ENCODE data around the gene CDH12.
"Not testable (repeated sequence)": the region's sequence is repeated elsewhere in the genome, so short reads cannot be mapped to it uniquely, and the experiment has no call there.

The CDH12 gene

GRCh38 chr5:21985799-21986198 is 867.3 kb downstream of the CDH12 start:
- not testable (repeated sequence) for DNase-seq

- DNase-seq = not testable (repeated sequence)
Measured at GRCh38 chr5:21951571-21951970, 901.6 kb downstream of the CDH12 start.

GRCh38 chr5:21931116-21931515 is 922.0 kb downstream of the CDH12 start:
- no peak for DNase-seq

- DNase-seq = peak; percentile 45
Measured at GRCh38 chr5:21919414-21920022, 933.6 kb downstream of the CDH12 start.

DNA sequence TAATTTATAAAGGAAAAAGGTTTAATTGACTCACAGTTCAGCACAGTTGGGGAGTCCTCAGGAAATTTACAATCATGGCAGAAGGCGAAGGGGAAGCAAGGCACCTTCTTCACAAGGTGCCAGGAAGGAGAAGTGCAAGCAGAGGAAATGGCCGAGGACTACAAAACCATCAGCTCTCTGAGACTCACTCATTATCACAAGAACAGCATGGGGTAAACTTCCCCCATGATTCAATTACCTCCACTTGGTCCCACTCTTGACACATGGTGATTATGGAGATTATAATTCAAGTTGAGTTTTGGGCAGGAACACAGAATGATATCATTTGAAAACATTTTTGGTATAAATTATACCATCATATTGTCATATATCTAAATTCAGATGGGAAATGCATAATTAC is 934.7 kb downstream of the CDH12 start:
- no peak for DNase-seq

- DNase-seq = no peak
Measured at GRCh38 chr5:21910731-21911130, 942.4 kb downstream of the CDH12 start.

GRCh38 chr5:21895766-21896350 is 957.3 kb downstream of the CDH12 start:
- DNase-seq = no peak

DNA sequence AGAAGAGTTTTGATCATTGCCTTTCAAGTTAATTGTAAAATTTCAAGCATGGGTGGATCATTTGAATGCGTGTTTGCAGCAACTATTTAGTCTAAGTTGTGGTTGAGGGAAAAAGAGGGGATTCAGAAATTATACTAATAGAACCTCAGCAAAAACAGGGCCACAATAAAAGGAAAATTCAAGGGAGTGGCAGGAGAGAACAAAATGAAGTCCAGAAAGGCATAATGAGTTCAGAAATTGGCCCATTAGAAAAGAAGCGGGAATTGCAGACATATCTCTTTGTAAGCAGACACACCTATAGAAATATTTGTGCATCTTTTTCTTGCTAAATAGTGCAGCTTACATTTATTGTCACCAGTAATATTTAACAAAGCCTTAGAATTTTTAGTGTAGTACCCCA is 960.0 kb downstream of the CDH12 start:
- no peak for DNase-seq

DNA sequence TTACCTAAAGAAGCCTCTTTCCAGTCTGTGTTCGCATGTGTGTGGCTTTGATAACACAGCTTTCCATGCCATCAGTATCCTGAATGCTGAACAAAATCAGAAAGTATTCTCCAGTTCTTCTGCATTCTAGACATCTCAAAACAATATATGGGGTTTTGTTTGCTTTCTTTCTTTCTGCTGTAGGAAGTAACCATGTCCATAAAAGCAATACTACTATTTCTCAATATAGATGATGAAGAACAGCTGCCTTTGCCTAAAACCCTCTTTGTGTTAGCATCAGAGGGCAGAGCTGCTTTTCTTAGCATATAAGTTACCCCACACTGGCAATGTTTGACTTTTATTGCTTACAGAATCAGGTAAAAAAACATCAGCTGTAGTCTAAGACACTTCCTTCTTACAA is 963.6 kb downstream of the CDH12 start:
- DNase-seq = no peak

DNA sequence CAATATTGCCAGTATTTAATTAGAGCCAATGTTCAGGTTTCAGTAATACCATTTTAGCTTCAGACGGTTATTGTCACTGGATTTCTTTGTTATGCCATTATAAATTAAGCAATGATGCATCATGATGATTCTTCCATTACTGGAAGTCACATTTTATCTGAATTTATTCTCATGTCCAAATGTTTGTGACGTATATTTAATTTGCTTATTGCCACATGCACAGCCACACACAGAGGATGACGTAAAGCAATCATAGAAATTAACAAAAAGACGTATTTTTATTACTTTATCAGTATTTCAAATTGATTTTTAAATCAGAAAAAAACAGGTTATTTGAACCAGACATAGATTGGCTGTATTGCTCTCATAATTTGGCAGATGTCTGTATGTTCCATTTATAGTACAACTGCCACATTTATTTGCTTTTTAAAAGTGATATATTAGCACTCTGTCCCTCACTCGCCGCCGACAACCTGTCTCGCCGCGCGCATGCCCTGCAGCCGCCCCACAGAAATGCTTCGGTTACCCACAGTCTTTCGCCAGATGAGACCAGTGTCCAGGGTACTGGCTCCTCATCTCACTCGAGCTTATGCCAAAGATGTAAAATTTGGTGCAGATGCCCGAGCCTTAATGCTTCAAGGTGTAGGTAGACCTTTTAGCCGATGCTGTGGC is 970.9 kb downstream of the CDH12 start:
- no peak for DNase-seq

GRCh38 chr5:21880164-21880563 is 973.0 kb downstream of the CDH12 start:
- no peak for DNase-seq

DNA sequence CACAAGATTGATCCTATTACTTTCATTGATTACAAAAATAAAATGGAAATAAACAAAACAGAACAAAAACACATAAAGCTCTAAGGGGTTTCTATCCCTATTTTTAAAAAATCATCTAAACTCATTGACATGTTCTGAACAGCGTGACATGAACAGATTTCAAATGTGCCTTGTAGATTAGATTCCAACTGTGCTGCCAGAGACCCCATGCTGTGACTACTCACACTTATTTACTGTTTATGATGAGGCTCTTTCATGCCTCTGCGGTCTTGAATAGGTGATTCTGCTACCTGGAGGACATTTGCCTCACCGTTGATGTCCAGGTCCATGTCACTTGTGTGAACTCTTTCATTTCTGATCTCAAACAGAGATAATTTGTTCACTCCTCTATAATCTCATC is 990.2 kb downstream of the CDH12 start:
- DNase-seq = no peak

DNA sequence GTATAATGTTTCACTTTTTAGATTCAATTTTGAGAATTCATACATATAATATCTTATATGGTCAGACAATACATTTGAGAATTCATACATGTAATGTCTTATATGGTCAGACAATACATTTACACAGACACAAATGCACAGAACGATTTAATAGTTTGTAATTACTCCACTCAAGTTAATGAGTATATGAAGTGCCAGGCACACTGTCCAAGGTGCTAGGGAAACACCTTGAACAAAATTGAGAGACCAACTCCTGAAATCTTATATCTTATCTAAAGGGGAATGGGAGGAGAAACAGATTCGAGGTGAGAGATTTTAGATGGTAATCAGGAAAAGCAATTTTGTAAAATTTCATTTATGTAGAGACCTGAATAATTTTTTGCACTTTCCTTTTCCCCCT is 994.7 kb downstream of the CDH12 start:
- DNase-seq = no peak

GRCh38 chr5:21856987-21857386 is 996.2 kb downstream of the CDH12 start:
- DNase-seq = no peak

GRCh38 chr5:21847300-21847699 is 1005.8 kb downstream of the CDH12 start:
- no peak for DNase-seq

- DNase-seq = no peak
Measured at GRCh38 chr5:21844960-21845359, 1008.2 kb downstream of the CDH12 start.

GRCh38 chr5:21834863-21835262 is 1018.3 kb downstream of the CDH12 start:
- DNase-seq = no peak

- DNase-seq = no peak
Measured at GRCh38 chr5:21831145-21831787, 1021.9 kb downstream of the CDH12 start.

GRCh38 chr5:21826884-21827283 is 1026.3 kb downstream of the CDH12 start:
- no peak for DNase-seq

DNA sequence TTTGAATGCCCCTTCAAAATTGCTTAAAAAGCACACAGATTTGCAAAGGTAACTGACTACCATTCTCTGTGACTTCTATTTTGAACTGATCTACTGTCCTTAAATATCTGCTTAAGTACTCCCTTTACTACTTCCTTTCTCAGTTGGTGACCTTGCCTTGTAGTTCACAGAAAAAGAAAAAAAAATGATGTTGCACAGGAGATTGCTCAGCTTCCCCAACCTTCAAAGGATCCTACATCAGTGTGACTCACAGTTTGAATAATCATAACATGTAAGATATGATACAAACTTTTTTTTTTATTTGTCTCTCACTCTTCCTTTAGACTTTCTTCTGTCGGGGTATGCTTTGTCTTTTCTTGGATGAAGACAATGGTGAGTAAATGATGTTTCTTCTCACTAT is 1029.6 kb downstream of the CDH12 start:
- no peak for DNase-seq

DNA sequence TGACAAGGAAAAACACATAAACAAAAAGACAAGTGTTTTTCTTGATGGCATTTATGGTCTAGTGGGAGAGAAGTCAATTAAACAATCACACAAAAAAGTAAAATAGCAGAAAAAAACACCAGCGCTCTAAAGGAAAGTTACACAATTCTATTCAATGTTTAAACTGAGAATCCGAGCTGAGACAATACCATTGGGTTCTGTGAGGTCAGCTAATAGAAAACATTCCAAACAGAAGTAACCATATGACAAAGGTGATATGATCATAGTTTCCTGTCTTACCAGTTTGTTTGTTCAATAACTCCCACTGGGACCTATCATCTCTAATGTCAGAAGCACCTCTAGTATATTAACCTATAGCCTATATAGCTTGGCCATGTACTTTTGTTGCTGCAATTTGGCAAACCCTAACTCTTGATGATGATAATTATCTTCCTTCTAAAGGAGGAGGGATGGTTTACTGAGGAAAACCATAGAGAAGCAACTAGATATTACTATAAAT is 1030.0 kb downstream of the CDH12 start:
- no peak for DNase-seq

DNA sequence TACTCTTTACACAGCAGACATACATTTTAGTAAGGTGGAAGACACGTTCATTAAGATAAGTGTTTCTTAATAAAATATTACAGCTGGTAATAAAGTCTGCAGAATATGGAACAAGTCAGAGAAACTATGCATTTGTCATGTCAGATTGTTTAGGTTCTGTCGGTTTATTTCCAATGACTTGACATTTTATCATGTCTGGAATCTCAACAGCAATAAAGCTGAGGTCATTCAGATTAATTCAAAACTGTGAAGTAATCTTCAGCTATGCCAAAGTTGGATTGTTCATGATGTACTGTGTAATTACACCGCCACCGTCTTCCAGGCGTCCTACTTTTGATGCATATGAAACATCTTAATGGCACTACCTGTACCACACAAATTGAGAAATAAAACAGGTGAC is 1032.6 kb downstream of the CDH12 start:
- no peak for DNase-seq

DNA sequence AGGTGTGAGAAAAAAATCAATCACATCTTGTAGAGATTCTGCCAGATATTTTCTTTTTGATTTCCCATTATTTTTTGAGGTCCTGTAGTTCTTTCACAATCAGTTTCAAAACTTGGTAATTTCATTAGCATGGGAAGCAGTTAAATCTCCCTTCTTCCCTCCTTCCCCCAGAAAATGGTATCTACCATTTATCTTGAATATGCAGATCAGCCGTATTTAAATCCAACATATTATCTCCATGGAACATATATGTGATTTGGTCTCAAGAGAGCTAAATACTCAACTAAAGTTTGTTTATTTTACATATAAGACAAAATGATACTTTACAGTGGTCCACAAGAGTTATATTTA is 1034.8 kb downstream of the CDH12 start:
- DNase-seq = no peak

Measured in fibroblast of skin of abdomen (primary cell).